IMR-90 (cell line): ENCODE results near the gene HYDIN. TPM values are rescaled to one million over a fixed set of nuclear protein-coding genes. Genes with fewer than 3 reads are reported as not detected.
A peak's percentile ranks its signal among the peaks of the same experiment; 100 is the strongest.

ENCODE experiments used
- ATAC-seq: fragments of 200-7000 bp; cut with Tn5 transposase; 2 replicates; pipeline ENCODE4 v1.9.1; 2020; ENCODE audit warnings: low read depth, mild to moderate bottlenecking, moderate library complexity
- BruUV-seq: library from RNA; stranded (reverse); fragments of 400-500 nt; replicated peaks from 2 replicates; lab custom pipeline; 2021; lab: Mats Ljungman, UMichigan
- CTCF ChIA-PET: fragments of 300-600 bp; formaldehyde crosslinking; extraction: SDS; loops from one replicate; lab custom pipeline; 2021; ENCODE audit warnings: antibody characterized with exemption; lab: Yijun Ruan, JAX
- POLR2A ChIA-PET: fragments of 300-600 bp; sonication (Branson Sonifier 250); formaldehyde crosslinking; loops from one replicate; lab custom pipeline; 2022; ENCODE audit warnings: antibody characterized with exemption; ENCODE audit not compliant: unreplicated experiment; lab: Charles Lee
- DNase-seq: peaks from one replicate; pipeline ENCODE4 v3.0.0; 2013
- H2AFZ ChIP-seq: replicated peaks from 2 replicates; pipeline ENCODE3; 2013; ENCODE audit warnings: low read length, mild to moderate bottlenecking; ENCODE audit not compliant: poor library complexity
- H2AK5ac ChIP-seq: 2 replicates; pipeline ENCODE4 v1.6.1; 2013; ENCODE audit warnings: low read depth, low read length, inconsistent platforms
- H2AK9ac ChIP-seq: replicated peaks from 2 replicates; pipeline ENCODE3; 2013; ENCODE audit warnings: mild to moderate bottlenecking, low read depth, low read length, moderate library complexity; ENCODE audit not compliant: poor library complexity
- H2BK120ac ChIP-seq: 2 replicates; pipeline ENCODE4 v1.6.1; 2013; ENCODE audit warnings: low read depth, low read length, inconsistent platforms
- H2BK15ac ChIP-seq: 3 replicates; pipeline ENCODE4 v1.6.1; 2013; ENCODE audit warnings: low read depth, low read length, inconsistent platforms
- H2BK20ac ChIP-seq: 2 replicates; pipeline ENCODE4 v1.6.1; 2013; ENCODE audit warnings: low read depth, mild to moderate bottlenecking, inconsistent platforms, low read length, moderate library complexity
- H2BK5ac ChIP-seq: 2 replicates; pipeline ENCODE4 v1.6.1; 2013; ENCODE audit warnings: mild to moderate bottlenecking, low read depth, low read length, inconsistent platforms; ENCODE audit not compliant: poor library complexity, severe bottlenecking
- H3K14ac ChIP-seq: replicated peaks from 2 replicates; pipeline ENCODE4 v1.6.1; 2013; ENCODE audit warnings: low read depth, low read length, inconsistent platforms
- H3K18ac ChIP-seq: 2 replicates; pipeline ENCODE4 v1.6.1; 2013; ENCODE audit warnings: low read depth, low read length, control low read depth
- H3K23ac ChIP-seq: 2 replicates; pipeline ENCODE4 v1.6.1; 2013; ENCODE audit warnings: low read depth, low read length, inconsistent platforms
- H3K27ac ChIP-seq: 2 replicates; pipeline ENCODE4 v1.5.1; 2013; ENCODE audit warnings: mild to moderate bottlenecking, control low read depth, low read length; ENCODE audit not compliant: insufficient read depth
- H3K27me3 ChIP-seq: 2 replicates; pipeline ENCODE4 v1.6.1; 2013; ENCODE audit warnings: low read length; ENCODE audit not compliant: control insufficient read depth, insufficient read depth
- H3K36me3 ChIP-seq: 2 replicates; pipeline ENCODE4 v1.6.1; 2013; ENCODE audit warnings: low read length, mixed read lengths; ENCODE audit not compliant: control insufficient read depth, insufficient read depth
- H3K4ac ChIP-seq: 2 replicates; pipeline ENCODE4 v1.6.1; 2013; ENCODE audit warnings: low read depth, low read length, inconsistent platforms
- H3K4me1 ChIP-seq: 2 replicates; pipeline ENCODE4 v1.6.1; 2013; ENCODE audit warnings: low read length, mixed read lengths; ENCODE audit not compliant: control insufficient read depth, insufficient read depth
- H3K4me2 ChIP-seq: 2 replicates; pipeline ENCODE4 v1.6.1; 2013; ENCODE audit warnings: low read depth, mild to moderate bottlenecking, control low read depth, low read length, moderate library complexity
- H3K4me3 ChIP-seq: 2 replicates; pipeline ENCODE4 v1.5.1; 2013; ENCODE audit warnings: low read depth, mild to moderate bottlenecking, control low read depth, low read length, moderate library complexity; ENCODE audit not compliant: insufficient read depth
- H3K56ac ChIP-seq: 2 replicates; pipeline ENCODE4 v1.6.1; 2013; ENCODE audit warnings: low read length, inconsistent platforms; ENCODE audit not compliant: insufficient read depth; ENCODE audit errors: extremely low read depth
- H3K79me1 ChIP-seq, 2 experiments: 2 replicates each; pipeline ENCODE4 v1.6.1; 2013; ENCODE audit warnings: low read length in 2 of 2, inconsistent platforms in 1 of 2, low read depth in 1 of 2
- H3K9ac ChIP-seq: 2 replicates; pipeline ENCODE4 v1.6.1; 2013; ENCODE audit warnings: low read depth, low read length, control low read depth
- H3K9me1 ChIP-seq: 2 replicates; pipeline ENCODE4 v1.6.1; 2013; ENCODE audit warnings: low read length, inconsistent platforms; ENCODE audit not compliant: insufficient read depth
- H3K9me3 ChIP-seq: 2 replicates; pipeline ENCODE4 v1.6.1; 2013; ENCODE audit warnings: low read length; ENCODE audit not compliant: control insufficient read depth, insufficient read depth
- H4K20me1 ChIP-seq: 2 replicates; pipeline ENCODE4 v1.6.1; 2013; ENCODE audit warnings: low read length, inconsistent platforms; ENCODE audit not compliant: insufficient read depth
- H4K5ac ChIP-seq: 2 replicates; pipeline ENCODE4 v1.6.1; 2013; ENCODE audit warnings: mild to moderate bottlenecking, low read depth, low read length, control low read depth
- H4K8ac ChIP-seq, 2 experiments: 2 replicates each; pipeline ENCODE4 v1.6.1; 2013; ENCODE audit warnings: low read depth in 2 of 2, low read length in 2 of 2, control low read depth in 1 of 2, inconsistent platforms in 1 of 2
- H4K91ac ChIP-seq: 2 replicates; pipeline ENCODE4 v1.6.1; 2013; ENCODE audit warnings: low read depth, low read length, inconsistent platforms; ENCODE audit not compliant: insufficient read depth
- MAZ ChIP-seq: IDR thresholded peaks from 2 replicates; pipeline ENCODE4 v1.6.1; 2012; ENCODE audit warnings: low read depth, mild to moderate bottlenecking, low read length, improper control_type of control experiment, moderate library complexity, borderline replicate concordance
- MXI1 ChIP-seq: IDR thresholded peaks from 2 replicates; pipeline ENCODE4 v1.6.1; 2012; ENCODE audit warnings: low read depth, mild to moderate bottlenecking, low read length, moderate library complexity, borderline replicate concordance
- POLR2A ChIP-seq: IDR thresholded peaks from 2 replicates; pipeline ENCODE4 v1.6.1; 2012; ENCODE audit warnings: mild to moderate bottlenecking, low read depth, low read length
- RAD21 ChIP-seq: IDR thresholded peaks from 2 replicates; pipeline ENCODE4 v1.6.1; 2012; ENCODE audit warnings: low read length, improper control_type of control experiment
- RCOR1 ChIP-seq: IDR thresholded peaks from 2 replicates; pipeline ENCODE4 v1.6.1; 2012; ENCODE audit warnings: mild to moderate bottlenecking, low read length, improper control_type of control experiment; ENCODE audit not compliant: insufficient replicate concordance
- RFX5 ChIP-seq: IDR thresholded peaks from 2 replicates; pipeline ENCODE4 v1.8.0; 2012; ENCODE audit warnings: low read depth, mild to moderate bottlenecking, low read length, moderate library complexity
- SMC3 ChIP-seq: fragments of 150-350 bp; IDR thresholded peaks from 2 replicates; pipeline ENCODE4 v1.6.1; 2016; ENCODE audit warnings: low read depth, mild to moderate bottlenecking, antibody characterized with exemption, low read length, moderate library complexity
- WGBS, 2 experiments: methylation state at CpG; one replicate each; pipeline versions ENCODE4 v1.1.5 to v1.1.7; 2013; ENCODE audit warnings: missing lambda C conversion rate in 2 of 2; ENCODE audit not compliant: insufficient read length in 1 of 2; ENCODE audit errors: extremely low coverage in 2 of 2; 5-methylcytosine and 5-hydroxymethylcytosine counted together
- dilution Hi-C: fragments of 300-500 bp; cut with HindIII; formaldehyde crosslinking; loops from one replicate; pipeline ENCODE4 v1.14.3; 2018; ENCODE audit warnings: low sequenced_read_pairs; ENCODE audit not compliant: unreplicated experiment
- in situ Hi-C: fragments of 300-500 bp; cut with MboI; formaldehyde crosslinking; loops from 3 replicates; pipeline ENCODE4 v1.14.3; 2019; ENCODE audit warnings: low sequenced_read_pairs, inconsistent platforms, mixed read lengths
- intact Hi-C: fragments of 100-400 bp; cut with micrococcal nuclease; formaldehyde crosslinking; loops from 2 replicates; pipeline ENCODE4 v1.10.0; 2022
- polyA plus RNA-seq, 3 experiments: library from polyadenylated mRNA; depleted of rRNA; stranded (reverse); fragments of >200 nt; gene quantifications; 2 replicates each; pipeline ENCODE4 v1.2.3, GENCODE V29; 2012; ENCODE audit warnings: low replicate concordance in 1 of 3
- total RNA-seq: library from RNA; depleted of rRNA; stranded (reverse); fragments of >200 nt; gene quantifications from 2 replicates; pipeline ENCODE4 v1.2.3, GENCODE V29; 2012
- TF ChIP-seq, protein P1 (sequence below): fragments of 150-350 bp; IDR thresholded peaks from 2 replicates; pipeline ENCODE4 v1.6.1; 2016; ENCODE audit warnings: low read depth, mild to moderate bottlenecking, low read length, moderate library complexity, borderline replicate concordance

The HYDIN gene
- total and polyA plus RNA-seq, 2 of the 4 experiments (the other 2 are of a cell fraction): 0.18 to 0.27 TPM

DNA sequence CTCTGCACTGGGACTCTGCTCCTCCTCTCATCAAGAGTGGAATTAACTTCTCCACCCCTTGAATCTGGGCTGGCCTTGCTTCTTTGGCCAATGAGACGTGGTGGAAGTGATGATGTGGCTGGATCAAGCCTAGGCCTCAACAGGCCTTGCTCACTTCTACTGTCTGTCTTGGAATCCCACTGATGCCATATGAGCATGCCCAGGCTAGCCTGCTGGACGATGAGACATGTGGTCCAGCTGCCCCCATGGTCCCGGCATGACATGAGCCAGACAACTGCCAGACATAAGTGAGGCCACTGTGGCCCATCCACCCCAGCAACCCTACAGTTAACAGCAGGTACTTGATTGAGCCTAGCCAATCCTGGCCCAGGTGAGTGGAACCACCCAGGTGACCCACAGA, 448.3 kb downstream of the HYDIN start:
- Histone ChIP-seq H2AK5ac (no peak overlapping the region), H3K14ac (no peak overlapping the region), H4K20me1 (peaks cover 9% of the 10 kb centered on the region; the same call in 1 of the 2 replicates), H4K8ac (no peak overlapping the region), H4K5ac (no peak overlapping the region), H3K9me1 (peaks cover 9% of the 10 kb centered on the region), H4K91ac (no peak overlapping the region), H3K36me3 (peaks cover 65% of the 10 kb centered on the region), H3K79me1 (peaks cover 11 to 21% of the 10 kb centered on the region in 2 experiments; a peak in 3 of 4 replicates), H2AFZ (no peak overlapping the region), H3K9ac (no peak overlapping the region), H3K4me3 (no peak overlapping the region), H3K18ac (no peak overlapping the region), H3K4me2 (no peak overlapping the region), H3K4ac (no peak overlapping the region), H3K23ac (no peak overlapping the region), H3K9me3 (peaks cover 2% of the 10 kb centered on the region; the same call in 1 of the 2 replicates), H3K27ac (no peak overlapping the region), H2BK5ac (no peak overlapping the region), H2BK20ac (no peak overlapping the region), H2BK15ac (no peak overlapping the region), H2AK9ac (peak overlapping the region; percentile 15), H3K27me3 (no peaks in the 10 kb centered on the region), H3K4me1 (peaks cover 3% of the 10 kb centered on the region; the same call in 1 of the 2 replicates), H2BK120ac (no peak overlapping the region), H3K56ac (no peak overlapping the region)
- 100% methylated on average over 1 of the region's 3 CpGs; no CpG with 5 or more reads in 1 of the 2 experiments for WGBS, 2 experiments
- no TSS peak for BruUV-seq
- in situ Hi-C loops (loop anchor here (10.0 to 25.0 kb wide), 3 partner anchors 505 to 705 kb away; partner anchors contain the start of genes CALB2, CMTR2 and ZNF19), intact Hi-C loops (no loop called here), dilution Hi-C loops (no loop called here)
- TF ChIP-seq RFX5 (no peak), POLR2A (no peak), MXI1 (no peak), MAZ (no peak), SMC3 (no peak), RAD21 (no peak), RCOR1 (no peak)
- TF ChIP-seq, protein P1, sequence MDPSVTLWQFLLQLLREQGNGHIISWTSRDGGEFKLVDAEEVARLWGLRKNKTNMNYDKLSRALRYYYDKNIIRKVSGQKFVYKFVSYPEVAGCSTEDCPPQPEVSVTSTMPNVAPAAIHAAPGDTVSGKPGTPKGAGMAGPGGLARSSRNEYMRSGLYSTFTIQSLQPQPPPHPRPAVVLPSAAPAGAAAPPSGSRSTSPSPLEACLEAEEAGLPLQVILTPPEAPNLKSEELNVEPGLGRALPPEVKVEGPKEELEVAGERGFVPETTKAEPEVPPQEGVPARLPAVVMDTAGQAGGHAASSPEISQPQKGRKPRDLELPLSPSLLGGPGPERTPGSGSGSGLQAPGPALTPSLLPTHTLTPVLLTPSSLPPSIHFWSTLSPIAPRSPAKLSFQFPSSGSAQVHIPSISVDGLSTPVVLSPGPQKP: no peak
- no peak for DNase-seq
- ChIA-PET POLR2A (no interaction called here), CTCF (no interaction called here)
- no peak for ATAC-seq
